Choroid plexus epithelial cell (primary cell): ENCODE measurements around the gene KCNK3.
A peak's percentile ranks its signal among the peaks of the same experiment; 100 is the strongest.

Experiments
- DNase-seq: peaks from one replicate; pipeline ENCODE4 v3.0.0-alpha.2; 2010; ENCODE audit warnings: low read depth
- H3K4me3 ChIP-seq: 2 replicates; pipeline ENCODE4 v1.5.1; 2011; ENCODE audit warnings: low read depth, mild to moderate bottlenecking, control low read depth, low read length, moderate library complexity
- TF ChIP-seq, protein P1 (sequence below): conservative IDR thresholded peaks from 2 replicates; pipeline ENCODE4 v1.5.1; 2011; ENCODE audit warnings: low read depth, mild to moderate bottlenecking, control low read depth, inconsistent platforms, low read length, moderate library complexity

Gene KCNK3

GRCh38 chr2:26718949-26719686 lies 26.6 kb downstream of the KCNK3 start:
- no peak for DNase-seq
- no peak overlapping the region for H3K4me3 ChIP-seq
- TF ChIP-seq, protein P1, sequence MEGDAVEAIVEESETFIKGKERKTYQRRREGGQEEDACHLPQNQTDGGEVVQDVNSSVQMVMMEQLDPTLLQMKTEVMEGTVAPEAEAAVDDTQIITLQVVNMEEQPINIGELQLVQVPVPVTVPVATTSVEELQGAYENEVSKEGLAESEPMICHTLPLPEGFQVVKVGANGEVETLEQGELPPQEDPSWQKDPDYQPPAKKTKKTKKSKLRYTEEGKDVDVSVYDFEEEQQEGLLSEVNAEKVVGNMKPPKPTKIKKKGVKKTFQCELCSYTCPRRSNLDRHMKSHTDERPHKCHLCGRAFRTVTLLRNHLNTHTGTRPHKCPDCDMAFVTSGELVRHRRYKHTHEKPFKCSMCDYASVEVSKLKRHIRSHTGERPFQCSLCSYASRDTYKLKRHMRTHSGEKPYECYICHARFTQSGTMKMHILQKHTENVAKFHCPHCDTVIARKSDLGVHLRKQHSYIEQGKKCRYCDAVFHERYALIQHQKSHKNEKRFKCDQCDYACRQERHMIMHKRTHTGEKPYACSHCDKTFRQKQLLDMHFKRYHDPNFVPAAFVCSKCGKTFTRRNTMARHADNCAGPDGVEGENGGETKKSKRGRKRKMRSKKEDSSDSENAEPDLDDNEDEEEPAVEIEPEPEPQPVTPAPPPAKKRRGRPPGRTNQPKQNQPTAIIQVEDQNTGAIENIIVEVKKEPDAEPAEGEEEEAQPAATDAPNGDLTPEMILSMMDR: no peak

GRCh38 chr2:26720322-26721114 lies 28.0 kb downstream of the KCNK3 start:
- TF ChIP-seq, protein P1: no peak
- peak; percentile 95 for DNase-seq
- no peak overlapping the region for H3K4me3 ChIP-seq

GRCh38 chr2:26721115-26722032 lies 28.9 kb downstream of the KCNK3 start:
- TF ChIP-seq, protein P1: no peak
- DNase-seq: no peak
- no peak overlapping the region for H3K4me3 ChIP-seq

DNA sequence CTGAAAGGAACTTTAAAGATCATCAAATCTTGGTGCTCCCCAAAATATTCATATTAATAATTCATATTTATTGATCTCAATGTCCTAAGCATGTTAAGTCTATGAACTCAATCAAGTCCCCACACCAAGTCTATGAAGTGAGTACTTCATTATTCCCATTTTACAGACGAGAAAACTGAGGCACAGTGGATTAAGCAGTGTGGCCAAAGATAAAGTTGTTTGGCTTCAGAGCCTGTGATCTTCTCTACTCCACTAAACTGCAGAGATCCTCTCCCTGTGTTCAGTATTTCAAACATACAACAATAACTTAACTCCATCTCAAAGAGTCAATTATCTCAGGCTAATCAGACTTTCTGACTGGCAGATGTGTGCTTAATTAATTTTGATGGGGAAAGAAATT lies 29.8 kb downstream of the KCNK3 start:
- TF ChIP-seq, protein P1: no peak
- DNase-seq: no peak
- H3K4me3 ChIP-seq: no peak overlapping the region

DNA sequence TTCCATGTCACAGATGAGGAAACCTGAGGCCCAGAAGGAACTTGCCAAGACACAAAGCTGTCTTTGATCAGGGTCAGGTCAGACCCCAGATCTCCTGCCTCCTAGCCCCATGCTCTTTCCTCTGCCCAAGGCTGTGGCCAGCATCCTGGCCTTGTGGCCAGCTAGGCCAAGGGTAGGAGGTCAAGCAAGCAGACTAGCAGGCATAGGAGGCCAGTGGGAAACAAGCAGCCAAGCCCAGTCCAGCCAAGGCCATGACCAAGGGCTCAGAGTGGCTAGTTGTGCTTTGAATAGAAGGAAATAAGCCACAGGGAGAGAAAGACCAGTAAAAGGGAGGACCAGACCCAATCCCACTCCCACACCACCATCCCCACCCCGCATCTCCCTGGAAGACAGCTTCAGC lies 30.4 kb downstream of the KCNK3 start:
- DNase-seq: no peak
- TF ChIP-seq, protein P1: no peak
- no peak overlapping the region for H3K4me3 ChIP-seq

DNA sequence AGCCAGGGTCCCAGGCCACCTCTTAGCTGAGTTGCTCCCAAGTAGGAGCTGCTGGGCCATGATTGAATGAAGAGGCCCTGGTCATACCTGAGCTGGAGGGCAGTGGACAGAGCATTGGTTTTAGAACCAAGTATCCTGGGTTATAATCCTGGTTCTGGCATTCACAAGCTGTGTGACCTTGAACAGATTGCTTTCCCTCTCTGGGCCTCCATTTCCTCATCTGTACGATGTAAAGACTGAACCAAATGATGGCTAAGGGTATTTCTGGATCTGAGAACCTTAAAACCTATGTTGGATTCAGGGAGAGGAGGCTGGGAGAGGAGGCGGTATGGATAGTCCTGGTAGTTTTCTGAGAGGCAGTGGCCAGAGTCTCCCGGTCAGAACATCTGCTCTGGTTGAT lies 31.0 kb downstream of the KCNK3 start:
- TF ChIP-seq, protein P1: no peak

More for the DNA sequence above, 31.0 kb downstream of the KCNK3 start:
- no peak overlapping the region for H3K4me3 ChIP-seq
- DNase-seq: no peak
